ENCODE data around the gene CYP4F22.
"Not testable (repeated sequence)": the region's sequence is repeated elsewhere in the genome, so short reads cannot be mapped to it uniquely, and the experiment has no call there.

GRCh38 chr19:15533522-15533830 lies 25.2 kb downstream of the CYP4F22 start:
- TF ChIP-seq CTCF (conservative IDR thresholded peaks at IDR 0.05; ENCODE audit: low read depth, low read length); EZH2 (IDR thresholded peaks at IDR 0.05; ENCODE audit: borderline replicate concordance, low read depth, low read length, poor library complexity, severe bottlenecking): not testable (repeated sequence)
